H1 (cell line): Measurements from ENCODE around the gene TCERG1L. TPM values are rescaled to one million over a fixed set of nuclear protein-coding genes. Genes with fewer than 3 reads are reported as not detected.

Experiments
- EP300 ChIP-seq, 2 experiments: IDR thresholded peaks; 1 replicate in 1 of 2; 2 replicates in 1 of 2; pipeline ENCODE4 v1.6.1; 2011 to 2012; ENCODE audit warnings: low read depth in 2 of 2, low read length in 2 of 2, mild to moderate bottlenecking in 2 of 2, borderline replicate concordance in 1 of 2, inconsistent platforms in 1 of 2, moderate library complexity in 1 of 2
- SAP30 ChIP-seq: fragments of 300-600 bp; sonication (generic); IDR thresholded peaks from 2 replicates; pipeline ENCODE4 v1.7.1; 2012; ENCODE audit warnings: low read length, moderate library complexity, mild to moderate bottlenecking, inconsistent platforms; ENCODE audit not compliant: insufficient read depth, insufficient replicate concordance
- TEAD4 ChIP-seq: IDR thresholded peaks from 2 replicates; pipeline ENCODE4 v1.6.1; 2012; ENCODE audit warnings: low read depth, low read length, inconsistent platforms, mixed read lengths
- polyA plus RNA-seq, 7 experiments: library from polyadenylated mRNA; depleted of rRNA in 3 of 7; stranded (reverse) in 5 of 7; unstranded in 2 of 7; fragments of >200 nt in 5 of 7; fragments of 200-250 nt in 2 of 7; gene quantifications; 1 replicate in 5 of 7; 2 replicates in 1 of 7; 4 replicates in 1 of 7; pipeline versions ENCODE4 v1.2.1 to v1.2.3, GENCODE V29; 2011 to 2013; ENCODE audit warnings: missing spikeins in 2 of 7, mixed read lengths in 2 of 7
- total RNA-seq: library from RNA; stranded (reverse); fragmentation: NEBNext Ultra II Directional; extraction: Animal tissue kit (Norgen Biotek cat#: 25700); gene quantifications from 2 replicates; pipeline ENCODE4 v1.2.1, GENCODE V29; 2021

Gene TCERG1L
- total and polyA plus RNA-seq, 2 of the 8 experiments (the other 6 are each of a cell fraction or from before 2014, with no cell fraction given), result 3.9 to 6.9 TPM

GRCh38 chr10:131247873-131248272, 63.6 kb downstream of the TCERG1L start (continued):
- TF ChIP-seq SAP30, result no peak
- TF ChIP-seq EP300 (IDR thresholded peaks at IDR 0.05; ENCODE audit: borderline replicate concordance in 1 of 2, low read depth in 2 of 2, low read length in 2 of 2), result no peak
- TF ChIP-seq TEAD4, result no peak
